Gastrocnemius medialis (tissue), 4 donors: ENCODE results near the gene GOLGA8T.
"Not testable (repeated sequence)": the region's sequence is repeated elsewhere in the genome, so short reads cannot be mapped to it uniquely, and the experiment has no call there.

Experiments used
- CTCF ChIP-seq, 5 experiments: fragments of 450-650 bp in 3 of 5; fragments of 200-600 bp in 2 of 5; sonication (generic) in 2 of 5; IDR thresholded peaks in 4 of 5; conservative IDR thresholded peaks in 1 of 5; 1 replicate in 4 of 5; 2 replicates in 1 of 5; pipeline ENCODE4 v1.5.1; 2016 to 2019; ENCODE audit warnings: antibody characterized with exemption in 5 of 5, mild to moderate bottlenecking in 3 of 5, moderate library complexity in 3 of 5
- POLR2A ChIP-seq, 2 donors: fragments of 450-650 bp; IDR thresholded peaks; one replicate each; pipeline ENCODE4 v1.6.1; 2017; ENCODE audit warnings: antibody characterized with exemption in 2 of 2, mild to moderate bottlenecking in 2 of 2, moderate library complexity in 2 of 2

- not testable (repeated sequence) for TF ChIP-seq CTCF (IDR thresholded peaks at IDR 0.05 in 4 of 5, conservative IDR thresholded peaks at IDR 0.05 in 1 of 5); POLR2A (IDR thresholded peaks at IDR 0.05)
Observed at GRCh38 chr15:30189754-30190153, 54.9 kb downstream of the GOLGA8T start.
